Rectal smooth muscle tissue (tissue), 1 donor: ENCODE measurements around the gene TRANK1.
"Not testable (repeated sequence)": the region's sequence is repeated elsewhere in the genome, so short reads cannot be mapped to it uniquely, and the experiment has no call there.

Experiments
- H3K27ac ChIP-seq: one replicate; pipeline ENCODE4 v1.7.0; 2013; ENCODE audit warnings: low read depth, low read length, inconsistent platforms
- H3K27me3 ChIP-seq: one replicate; pipeline ENCODE4 v1.7.0; 2013; ENCODE audit warnings: low read length; ENCODE audit not compliant: control insufficient read depth, insufficient read depth
- H3K36me3 ChIP-seq: one replicate; pipeline ENCODE4 v1.7.0; 2013; ENCODE audit warnings: low read length; ENCODE audit not compliant: control insufficient read depth, insufficient read depth
- H3K4me1 ChIP-seq: one replicate; pipeline ENCODE4 v1.7.0; 2013; ENCODE audit warnings: low read length; ENCODE audit not compliant: control insufficient read depth, insufficient read depth
- H3K4me3 ChIP-seq: one replicate; pipeline ENCODE4 v1.7.0; 2013; ENCODE audit warnings: low read length
- H3K9ac ChIP-seq: one replicate; pipeline ENCODE4 v1.7.0; 2013; ENCODE audit warnings: low read length

Gene TRANK1

GRCh38 chr3:36969540-36970432, 24.9 kb upstream of the TRANK1 start:
- Histone ChIP-seq H3K4me3 (no peak overlapping the region), H3K27ac (no peak overlapping the region), H3K9ac (no peak overlapping the region), H3K27me3 (no peaks in the 10 kb centered on the region), H3K4me1 (no peaks in the 10 kb centered on the region), H3K36me3 (no peaks in the 10 kb centered on the region)

- Histone ChIP-seq H3K4me3 (no peak overlapping the region), H3K27me3 (no peaks in the 10 kb centered on the region), H3K27ac (no peak overlapping the region), H3K4me1 (no peaks in the 10 kb centered on the region), H3K36me3 (no peaks in the 10 kb centered on the region), H3K9ac (no peak overlapping the region)
Measured at GRCh38 chr3:36969085-36969484, 24.2 kb upstream of the TRANK1 start.

GRCh38 chr3:36965440-36965839, 20.6 kb upstream of the TRANK1 start:
- Histone ChIP-seq H3K27ac (no peak overlapping the region), H3K27me3 (no peaks in the 10 kb centered on the region), H3K4me1 (no peaks in the 10 kb centered on the region), H3K9ac (no peak overlapping the region), H3K4me3 (no peak overlapping the region), H3K36me3 (no peaks in the 10 kb centered on the region)

GRCh38 chr3:36964817-36965216, 20.0 kb upstream of the TRANK1 start:
- Histone ChIP-seq H3K27ac (no peak overlapping the region), H3K27me3 (no peaks in the 10 kb centered on the region), H3K9ac (no peak overlapping the region), H3K4me1 (no peaks in the 10 kb centered on the region), H3K4me3 (no peak overlapping the region), H3K36me3 (no peaks in the 10 kb centered on the region)

- no peak overlapping the region for H3K9ac ChIP-seq
- H3K36me3 ChIP-seq = no peaks in the 10 kb centered on the region
- H3K27me3 ChIP-seq = no peaks in the 10 kb centered on the region
- H3K4me1 ChIP-seq = no peaks in the 10 kb centered on the region
- H3K27ac ChIP-seq = no peak overlapping the region
- H3K4me3 ChIP-seq = no peak overlapping the region
Measured at GRCh38 chr3:36964331-36964730, 19.5 kb upstream of the TRANK1 start.

GRCh38 chr3:36963008-36963407, 18.2 kb upstream of the TRANK1 start:
- not testable (repeated sequence) for H3K36me3 ChIP-seq, H3K4me3 ChIP-seq, H3K27me3 ChIP-seq, H3K4me1 ChIP-seq, H3K9ac ChIP-seq, H3K27ac ChIP-seq

GRCh38 chr3:36960502-36960901, 15.6 kb upstream of the TRANK1 start:
- no peaks in the 10 kb centered on the region for H3K36me3 ChIP-seq
- no peaks in the 10 kb centered on the region for H3K4me1 ChIP-seq
- H3K27me3 ChIP-seq = no peaks in the 10 kb centered on the region
- H3K4me3 ChIP-seq = no peak overlapping the region
- no peak overlapping the region for H3K9ac ChIP-seq
- H3K27ac ChIP-seq = no peak overlapping the region

GRCh38 chr3:36959821-36960220, 15.0 kb upstream of the TRANK1 start:
- Histone ChIP-seq H3K27me3 (no peaks in the 10 kb centered on the region), H3K4me3 (no peak overlapping the region), H3K9ac (no peak overlapping the region), H3K27ac (no peak overlapping the region), H3K36me3 (no peaks in the 10 kb centered on the region), H3K4me1 (no peaks in the 10 kb centered on the region)

- H3K4me3 ChIP-seq = no peak overlapping the region
- no peaks in the 10 kb centered on the region for H3K27me3 ChIP-seq
- no peaks in the 10 kb centered on the region for H3K4me1 ChIP-seq
- H3K27ac ChIP-seq = no peak overlapping the region
- H3K9ac ChIP-seq = no peak overlapping the region
- no peaks in the 10 kb centered on the region for H3K36me3 ChIP-seq
Measured at GRCh38 chr3:36957862-36958686, 13.2 kb upstream of the TRANK1 start.

- Histone ChIP-seq H3K4me3 (no peak overlapping the region), H3K4me1 (no peaks in the 10 kb centered on the region), H3K27ac (no peak overlapping the region), H3K9ac (no peak overlapping the region), H3K27me3 (no peaks in the 10 kb centered on the region), H3K36me3 (no peaks in the 10 kb centered on the region)
Measured at GRCh38 chr3:36957063-36957462, 12.2 kb upstream of the TRANK1 start.

GRCh38 chr3:36956155-36956554, 11.3 kb upstream of the TRANK1 start:
- Histone ChIP-seq H3K27ac (no peak overlapping the region), H3K4me1 (no peaks in the 10 kb centered on the region), H3K27me3 (no peaks in the 10 kb centered on the region), H3K4me3 (no peak overlapping the region), H3K9ac (no peak overlapping the region), H3K36me3 (no peaks in the 10 kb centered on the region)

- H3K27ac ChIP-seq = no peak overlapping the region
- no peak overlapping the region for H3K9ac ChIP-seq
- H3K27me3 ChIP-seq = no peaks in the 10 kb centered on the region
- no peak overlapping the region for H3K4me3 ChIP-seq
- H3K4me1 ChIP-seq = no peaks in the 10 kb centered on the region
- no peaks in the 10 kb centered on the region for H3K36me3 ChIP-seq
Measured at GRCh38 chr3:36954452-36955134, 9.7 kb upstream of the TRANK1 start.
